Measurements from ENCODE around the gene PLCG1.

Gene PLCG1

DNA sequence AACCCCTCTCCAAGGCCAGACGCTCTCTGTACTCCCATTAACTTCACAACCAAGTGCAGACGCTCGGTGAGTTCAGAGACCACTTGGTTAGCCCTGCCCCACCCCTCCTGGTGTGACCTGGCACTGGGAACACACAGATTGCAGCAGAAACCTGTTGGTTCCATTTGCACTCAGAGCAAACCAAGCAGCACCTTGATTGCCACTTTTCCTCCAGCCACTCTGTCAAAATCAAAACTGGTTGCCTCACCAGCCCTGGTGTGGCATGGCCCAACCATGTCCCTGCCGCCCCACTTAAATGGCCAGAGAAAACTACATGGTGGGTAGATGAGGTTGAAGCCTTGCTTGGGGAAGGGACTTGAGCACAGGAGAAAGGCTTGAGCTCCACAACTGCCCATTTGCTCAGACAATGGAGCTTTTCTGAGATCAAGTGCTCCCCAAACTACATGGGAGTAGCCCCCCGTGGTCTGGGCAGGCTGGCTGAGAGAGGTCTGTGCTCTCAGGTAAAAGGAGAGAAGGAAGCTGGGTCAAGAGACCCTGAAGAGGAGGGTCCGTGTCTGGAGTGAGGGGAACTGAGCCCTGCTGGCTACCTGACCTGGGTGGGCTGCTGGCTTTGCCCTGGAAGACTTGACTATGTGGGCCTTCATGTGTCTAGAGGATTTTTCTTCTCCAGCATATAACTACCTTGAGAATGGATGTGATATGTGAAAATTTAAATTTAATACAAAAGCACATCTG is 43.4 kb downstream of the PLCG1 start:
- DNase-seq (ENCODE audit: low spot score), result no peak

DNA sequence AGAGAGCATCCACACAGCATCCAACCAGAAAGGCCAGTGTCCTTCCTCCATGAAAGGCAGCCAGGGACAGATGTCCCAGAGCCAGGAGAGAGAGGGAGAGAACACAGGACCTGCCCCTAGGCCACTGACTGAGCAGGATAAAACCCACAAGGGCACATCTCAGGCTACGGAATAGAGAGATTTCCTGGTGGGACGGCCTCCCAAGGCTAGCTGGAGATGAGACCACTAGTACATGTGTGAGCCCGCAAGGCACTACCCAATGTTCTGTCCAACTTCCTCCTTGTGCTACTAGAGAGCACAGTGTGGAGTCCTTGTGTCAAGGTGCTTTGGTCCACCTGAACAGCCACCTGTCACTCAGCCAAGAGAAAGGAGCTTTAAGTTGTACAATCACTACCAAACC is 44.2 kb downstream of the PLCG1 start:
- no peak for DNase-seq (ENCODE audit: low spot score)

DNA sequence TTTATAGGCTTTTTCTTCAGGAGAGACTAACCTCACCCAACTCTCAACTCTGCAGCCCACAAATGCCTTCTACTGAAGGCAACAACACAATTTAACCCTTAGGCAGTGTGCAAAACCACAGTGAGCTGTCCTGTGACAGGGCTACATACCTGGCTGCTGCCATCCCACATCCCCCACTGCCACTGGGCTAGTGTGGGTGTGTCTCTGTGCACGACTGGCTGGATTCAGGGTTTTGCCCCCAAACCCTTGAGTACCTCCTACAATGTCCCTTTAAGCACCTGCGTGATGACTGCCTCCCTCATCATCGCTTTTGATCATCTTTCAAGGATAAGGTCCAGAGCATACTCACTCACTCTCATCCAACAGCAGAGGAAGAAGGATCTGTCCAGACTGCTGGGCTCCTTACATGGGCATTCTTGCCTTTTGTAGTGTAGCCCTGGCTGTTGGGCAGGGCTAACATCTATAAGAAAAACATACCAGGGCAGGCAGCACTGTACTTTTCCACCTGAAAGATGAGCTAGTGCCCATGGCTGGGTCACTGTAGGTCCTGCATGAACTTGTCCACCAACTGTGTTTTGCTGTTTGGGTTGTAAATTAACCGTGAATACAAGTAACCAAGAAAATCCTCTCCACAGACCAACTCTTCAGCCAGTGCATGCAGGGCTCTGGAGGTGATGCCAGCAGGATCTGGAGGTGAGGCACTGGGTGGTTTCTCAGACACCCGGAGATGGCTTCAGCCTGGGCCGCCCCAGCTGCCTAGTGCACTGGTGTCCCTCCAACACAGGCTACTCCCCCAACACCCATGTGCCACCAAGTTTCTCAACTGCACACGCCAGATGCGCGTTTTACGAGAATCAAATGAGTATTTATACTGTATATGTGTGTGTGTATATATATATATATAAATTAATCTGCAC is 45.2 kb downstream of the PLCG1 start:
- no peak for DNase-seq (ENCODE audit: low spot score)

DNA sequence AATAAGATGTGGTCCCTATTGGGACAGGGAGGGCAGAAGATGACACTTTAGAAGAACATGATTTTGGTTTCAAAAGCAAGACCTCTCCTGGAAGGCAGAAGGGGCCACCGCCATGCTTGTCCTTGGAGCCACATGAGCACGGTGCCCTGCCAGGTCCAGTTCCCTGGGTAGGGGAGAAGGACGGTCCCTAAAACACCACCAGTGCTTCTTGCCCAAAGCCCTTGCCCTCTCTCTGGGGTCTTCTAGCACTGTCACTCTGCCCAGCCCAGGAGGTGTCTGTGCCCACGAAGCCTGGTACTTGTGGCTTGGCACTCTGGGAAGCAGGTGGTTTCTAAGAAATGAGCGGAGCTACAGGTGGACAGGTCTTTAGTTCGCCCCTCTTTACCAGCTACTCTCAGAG is 46.0 kb downstream of the PLCG1 start:
- no peak for DNase-seq (ENCODE audit: low spot score)

DNA sequence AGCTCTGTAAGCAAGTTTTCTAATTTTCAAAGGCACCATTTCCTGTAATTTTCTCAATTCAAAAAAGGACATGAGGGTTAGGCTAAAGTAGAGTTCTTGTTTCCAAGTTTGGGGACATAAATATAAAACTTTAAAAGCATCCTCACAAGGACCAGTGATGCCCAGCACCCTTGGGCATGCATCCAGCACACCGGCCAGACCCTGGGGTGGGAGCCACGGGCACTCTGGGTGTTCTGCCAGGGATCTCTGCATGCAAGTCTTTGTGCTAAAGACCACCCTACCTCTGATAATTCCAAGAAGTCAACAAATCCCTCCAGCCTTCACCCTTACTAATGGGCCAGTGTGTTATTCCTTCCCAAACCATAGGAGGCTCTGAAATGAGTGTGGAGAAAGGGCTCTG is 46.5 kb downstream of the PLCG1 start:
- DNase-seq (ENCODE audit: low spot score), result no peak

DNA sequence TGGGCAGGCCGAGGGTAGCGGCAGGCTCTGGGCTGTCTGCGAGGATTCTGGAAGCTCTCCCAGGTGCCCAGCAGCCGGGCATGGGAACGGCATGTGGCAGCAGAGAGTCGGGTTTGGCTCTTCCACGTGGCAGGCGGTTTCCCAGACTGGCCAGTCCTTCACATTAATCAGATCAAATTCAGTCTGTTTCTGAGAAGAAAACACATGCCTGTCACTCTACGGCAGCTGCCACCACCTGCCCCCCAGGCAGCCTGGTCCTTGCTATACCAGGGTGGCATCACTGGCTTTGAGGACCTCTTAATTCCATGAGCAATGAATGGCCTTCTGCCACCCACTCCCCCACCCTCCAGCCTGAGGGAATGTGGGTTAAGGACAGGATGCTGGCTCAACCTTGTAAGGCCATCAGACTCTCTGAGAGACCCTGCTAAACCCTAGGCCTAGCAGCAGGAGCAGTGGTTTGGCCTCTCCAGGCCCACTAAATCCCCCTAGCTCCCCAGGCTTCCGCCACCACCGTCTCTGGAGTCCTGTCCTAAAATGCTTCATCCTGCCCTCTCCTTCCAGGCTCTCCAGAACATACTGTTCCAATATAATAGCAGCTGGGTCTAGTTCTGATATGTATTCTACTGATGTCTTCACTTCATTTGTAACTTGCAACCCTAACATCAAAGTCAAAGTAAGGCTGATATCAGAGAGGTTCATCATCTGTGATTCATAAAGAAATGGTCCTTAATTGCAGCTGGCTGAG is 47.8 kb downstream of the PLCG1 start:
- no peak for DNase-seq (ENCODE audit: low spot score)

DNA sequence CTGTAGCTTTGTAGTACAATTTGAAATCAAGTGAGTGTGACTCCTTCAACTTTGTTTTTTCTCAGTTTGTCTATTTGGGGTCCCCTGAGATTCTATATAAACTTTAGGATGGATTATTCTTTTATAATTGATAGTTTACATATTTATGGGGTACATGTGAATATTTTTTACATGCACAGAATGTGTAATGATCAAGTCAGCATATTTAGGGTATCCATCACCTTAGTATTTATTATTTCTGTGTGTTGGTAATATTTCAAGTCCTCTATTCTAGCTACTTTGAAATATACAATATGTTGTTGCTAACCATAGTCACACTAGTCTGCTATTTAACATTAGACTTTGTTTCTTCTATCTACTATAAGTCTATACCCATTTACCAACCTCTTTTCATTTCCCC is 50.3 kb downstream of the PLCG1 start:
- no peak for DNase-seq (ENCODE audit: low spot score)

DNA sequence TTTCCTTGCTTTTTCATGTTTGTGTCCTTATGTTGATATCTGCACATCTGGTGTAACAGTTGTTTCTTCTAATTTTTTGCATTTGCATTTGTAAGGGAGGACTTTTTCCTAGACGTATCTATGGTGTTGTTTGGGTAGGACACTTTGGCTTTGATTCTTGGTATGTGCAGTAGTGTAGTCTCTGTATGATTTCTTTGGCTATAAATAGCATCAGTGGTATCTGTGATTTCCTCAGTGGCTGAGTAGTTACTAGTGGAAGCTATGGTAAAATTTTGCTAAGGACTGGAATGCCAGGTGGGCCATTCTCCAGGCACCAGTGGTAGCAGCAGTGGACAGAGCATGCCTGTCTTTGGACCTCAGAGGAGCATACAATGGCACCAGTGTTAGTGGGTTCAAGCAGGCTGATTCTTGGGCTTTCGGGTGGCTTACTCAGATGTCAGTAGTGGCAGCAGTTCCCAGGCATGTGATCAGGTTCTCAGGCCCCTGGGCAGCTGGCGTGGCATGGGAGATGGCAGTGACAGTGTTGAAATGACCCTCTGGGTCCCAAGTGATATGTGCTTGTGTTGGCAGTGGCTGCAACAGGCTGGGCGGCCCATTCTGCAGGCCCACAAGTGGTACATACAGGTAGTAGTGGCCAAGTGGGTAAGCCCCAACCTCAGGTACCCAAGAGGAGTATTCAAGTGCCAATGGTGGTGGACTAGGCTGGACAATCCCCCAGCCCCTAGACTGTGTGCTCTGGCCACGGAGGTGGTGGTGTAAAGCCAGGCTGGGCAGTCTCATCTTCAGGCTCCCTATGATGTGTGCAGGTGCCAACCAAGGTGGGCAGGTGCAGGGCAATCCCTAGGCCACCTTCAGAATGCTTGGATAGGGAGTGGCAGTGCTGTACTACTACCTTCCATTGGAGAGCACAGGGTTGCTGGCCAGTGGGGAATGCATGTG is 54.5 kb downstream of the PLCG1 start:
- no peak for DNase-seq (ENCODE audit: low spot score)

DNA sequence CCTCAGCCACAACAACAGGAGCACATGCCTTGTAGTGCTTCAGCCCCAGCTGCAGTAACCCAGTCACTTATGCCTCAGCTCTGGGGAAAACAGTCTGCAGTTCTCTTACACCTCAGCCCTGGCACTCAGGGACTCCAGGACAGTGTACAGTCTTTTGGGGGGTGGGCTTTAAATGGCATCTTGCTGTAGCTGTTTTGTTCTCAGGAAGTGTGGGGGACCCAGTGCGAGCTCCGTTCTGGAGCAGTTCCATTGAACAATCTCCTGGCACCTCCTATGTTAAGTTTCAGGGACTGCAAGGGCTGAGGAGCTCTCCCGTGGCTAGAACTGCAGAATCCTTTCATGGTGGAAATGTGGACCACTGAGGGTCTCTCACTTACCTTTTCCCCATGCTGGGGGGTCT is 55.2 kb downstream of the PLCG1 start:
- DNase-seq (ENCODE audit: low spot score), result no peak

DNA sequence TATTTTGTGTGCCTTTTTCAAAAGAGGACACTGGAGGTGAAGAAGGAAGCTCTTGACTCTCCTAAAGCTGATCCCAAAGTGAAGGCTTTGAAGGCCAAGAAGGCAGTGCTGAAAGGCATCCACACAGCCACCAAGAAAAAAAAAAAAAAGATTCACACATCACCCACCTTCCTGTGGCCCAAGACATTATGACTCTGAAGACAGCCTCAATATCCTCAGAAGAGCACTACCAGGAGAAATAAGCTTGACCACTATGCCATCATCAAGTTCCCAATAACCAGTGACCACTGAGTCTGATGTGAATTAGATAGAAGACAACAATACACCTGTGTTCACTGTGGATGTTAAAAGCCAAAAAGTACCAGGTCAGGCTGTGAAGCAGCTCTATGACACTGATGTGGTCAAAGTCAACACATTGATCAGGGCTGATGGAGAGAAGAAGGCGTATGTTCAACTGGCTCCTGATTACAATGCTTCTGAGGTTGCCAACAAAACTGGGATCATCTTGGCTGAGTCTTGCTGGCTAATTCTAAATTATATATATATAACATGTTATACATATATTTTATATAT is 59.4 kb downstream of the PLCG1 start:
- no peak for DNase-seq (ENCODE audit: low spot score)

DNA sequence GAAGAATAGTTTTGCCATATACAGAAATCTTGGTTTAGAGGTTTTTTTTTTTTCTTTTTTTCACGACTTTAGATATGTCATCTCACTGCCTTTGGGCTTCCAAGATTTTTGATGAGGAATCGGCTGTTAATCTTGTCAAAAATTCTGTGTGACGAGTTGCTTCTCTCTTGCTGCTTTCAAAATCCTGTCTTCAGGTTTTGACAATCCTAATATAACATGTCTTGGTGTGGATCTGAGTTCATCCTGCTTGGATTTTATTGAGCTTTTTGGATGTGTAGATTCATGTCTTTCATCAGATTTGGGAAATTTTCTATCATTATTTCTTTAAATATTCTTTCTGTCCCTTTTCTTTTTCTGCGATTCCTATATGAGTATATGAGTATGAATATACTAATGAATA is 61.1 kb downstream of the PLCG1 start:
- DNase-seq (ENCODE audit: low spot score), result no peak

DNA sequence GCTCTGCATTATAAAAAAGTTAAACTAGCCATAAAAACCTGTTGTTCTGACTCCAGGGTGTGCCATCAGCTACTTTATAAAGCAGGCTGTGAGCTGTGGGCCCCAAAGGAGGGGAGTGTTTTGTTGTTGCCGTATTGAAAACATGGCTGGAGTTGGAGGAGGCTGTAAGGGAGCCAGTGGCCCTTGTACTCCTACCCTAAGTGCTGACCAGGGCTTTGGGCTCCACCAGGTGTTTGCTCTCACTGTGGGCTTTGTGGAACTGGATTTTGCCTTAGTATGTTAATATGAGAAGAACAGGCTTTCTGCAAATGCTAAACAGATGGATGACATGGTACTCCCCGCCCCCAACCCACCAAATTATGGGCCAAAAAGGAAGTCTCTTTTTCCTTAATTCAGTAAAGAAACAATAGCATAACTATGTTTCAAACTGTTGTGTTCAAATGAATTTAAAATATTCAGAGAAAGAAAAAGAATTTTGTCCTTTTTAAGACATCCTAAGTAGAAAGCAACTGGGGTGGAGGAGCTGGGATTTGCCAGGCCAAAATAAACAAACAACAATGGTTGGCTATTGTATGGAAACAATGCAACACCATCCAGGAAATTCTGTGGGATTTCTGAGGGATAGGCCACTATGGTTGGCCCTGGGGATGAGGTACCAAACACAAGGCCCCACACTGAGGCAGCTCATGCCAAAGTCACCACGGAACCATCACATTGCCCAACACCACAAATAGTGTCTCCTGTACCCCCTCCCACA is 63.3 kb downstream of the PLCG1 start:
- no peak for DNase-seq (ENCODE audit: low spot score)

DNA sequence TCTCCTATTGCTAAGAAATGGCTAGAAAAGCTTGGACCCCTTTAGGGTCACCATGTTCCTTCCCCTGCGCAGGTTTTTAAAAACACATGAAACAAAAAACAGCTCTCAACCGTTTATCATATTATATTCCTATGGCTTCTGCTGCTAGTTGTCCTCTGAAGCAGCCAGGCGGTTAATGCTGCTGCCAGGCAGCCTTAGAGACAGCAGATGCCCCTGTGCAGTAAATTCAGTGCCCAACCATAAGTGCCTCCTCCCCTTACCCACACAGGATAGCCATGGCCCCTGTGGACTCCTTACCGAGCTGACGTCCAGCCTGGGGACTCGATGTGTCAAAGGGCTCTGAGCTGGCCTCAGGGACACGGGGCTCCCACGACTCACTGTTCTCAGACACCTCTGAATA is 64.4 kb downstream of the PLCG1 start:
- no peak for DNase-seq (ENCODE audit: low spot score)

DNA sequence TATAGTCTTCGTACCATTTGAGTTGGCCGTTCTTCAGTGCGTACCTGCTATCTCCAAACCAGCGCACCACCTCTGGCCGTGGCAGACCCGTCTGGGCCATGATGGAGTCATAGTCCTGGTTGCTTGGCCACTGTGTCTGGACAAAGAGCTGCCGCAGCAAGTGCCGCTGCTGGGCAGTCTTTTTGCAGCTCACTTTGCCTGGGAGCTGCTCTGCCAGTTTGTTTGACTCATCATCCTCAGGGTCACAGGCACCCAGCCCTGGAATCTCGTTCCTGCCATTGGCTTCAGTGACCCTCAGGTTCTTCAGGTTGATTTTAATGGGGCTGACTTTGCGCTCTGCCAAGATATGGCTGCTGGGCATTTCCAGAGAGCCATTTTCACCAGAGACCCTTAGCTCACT is 65.1 kb downstream of the PLCG1 start:
- DNase-seq (ENCODE audit: low spot score), result no peak

DNA sequence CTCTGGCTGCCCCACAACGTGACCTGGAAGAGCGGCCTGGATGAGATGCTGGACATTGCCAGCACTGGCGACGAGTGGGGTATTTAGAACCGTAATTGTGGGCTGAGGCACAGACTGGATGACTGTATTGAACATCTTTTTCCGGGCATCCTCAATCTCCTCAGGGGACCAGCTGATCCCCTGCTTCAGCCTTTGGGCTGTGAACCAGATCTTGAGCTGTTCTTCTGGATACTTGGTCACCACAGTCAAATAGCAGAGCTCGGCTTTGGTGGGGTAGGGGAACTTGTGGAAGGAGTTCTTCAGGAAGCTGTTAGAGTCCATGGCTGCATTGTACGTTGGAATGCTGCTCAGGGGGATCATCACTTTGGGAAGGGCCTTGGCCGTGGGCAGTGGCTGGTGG is 66.3 kb downstream of the PLCG1 start:
- no peak for DNase-seq (ENCODE audit: low spot score)

DNA sequence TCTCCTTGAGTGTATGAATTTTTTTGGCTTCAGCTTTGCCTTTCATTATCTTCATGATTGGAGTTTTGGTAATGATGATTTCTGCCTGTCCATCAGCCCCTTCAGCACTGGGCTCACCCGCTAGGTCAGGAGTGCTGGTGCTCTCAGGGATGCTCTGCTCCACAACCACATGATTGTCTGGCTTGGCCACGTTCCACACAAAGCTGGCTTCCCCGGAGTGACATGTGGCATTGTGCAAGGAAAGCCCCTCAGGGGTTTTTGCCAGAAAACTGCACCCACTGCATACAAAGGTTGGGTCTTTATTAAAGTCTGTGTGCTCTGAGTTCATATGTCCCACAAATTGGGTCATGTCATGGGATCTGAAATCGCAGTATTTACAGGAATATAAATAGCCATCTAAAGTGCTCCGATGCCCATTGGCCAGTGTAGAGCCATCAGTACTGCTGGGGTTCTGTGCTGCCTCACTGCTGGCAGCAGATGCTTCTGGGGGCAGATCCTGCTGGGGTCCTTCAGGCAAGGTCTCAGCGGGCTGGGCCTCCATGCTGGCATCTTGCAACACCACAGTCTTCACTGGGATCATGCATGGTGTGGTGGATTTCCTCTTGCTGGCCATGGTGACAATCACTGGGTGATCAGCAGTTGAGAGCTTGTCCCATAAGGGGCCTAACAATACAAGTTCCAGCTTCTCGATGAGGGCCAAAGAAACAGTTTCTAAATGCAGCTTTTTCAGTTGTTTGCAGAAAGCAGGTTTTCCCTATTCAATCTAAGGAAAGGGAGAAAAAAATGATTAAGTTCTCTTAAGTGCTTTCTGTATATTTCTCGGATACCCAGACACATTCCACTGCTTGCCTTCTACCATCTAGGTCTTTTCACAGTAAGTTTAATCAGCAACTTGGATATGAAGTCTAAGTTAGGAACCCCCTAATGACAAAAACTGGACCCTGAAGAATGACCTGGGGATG is 67.2 kb downstream of the PLCG1 start:
- DNase-seq (ENCODE audit: low spot score), result no peak

DNA sequence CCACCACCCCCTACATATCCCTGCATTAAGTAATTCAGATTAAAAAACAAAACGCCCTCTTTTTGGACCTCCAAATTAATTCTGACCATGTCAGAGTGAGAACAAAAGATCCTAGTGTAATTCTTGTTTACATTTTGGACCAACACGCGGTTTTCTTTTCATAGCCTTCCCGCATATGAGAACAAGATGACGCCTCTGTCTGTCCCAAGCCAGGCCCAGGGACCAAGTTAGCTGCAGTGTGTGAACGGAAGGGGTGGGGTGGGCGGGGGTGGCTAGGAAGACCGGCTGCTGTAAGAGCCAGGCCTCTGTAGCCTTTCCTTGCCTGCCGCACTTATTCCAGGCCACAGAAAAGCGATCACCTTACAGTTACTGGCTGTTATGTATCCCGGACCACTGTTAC is 68.0 kb downstream of the PLCG1 start:
- DNase-seq (ENCODE audit: low spot score), result no peak

DNA sequence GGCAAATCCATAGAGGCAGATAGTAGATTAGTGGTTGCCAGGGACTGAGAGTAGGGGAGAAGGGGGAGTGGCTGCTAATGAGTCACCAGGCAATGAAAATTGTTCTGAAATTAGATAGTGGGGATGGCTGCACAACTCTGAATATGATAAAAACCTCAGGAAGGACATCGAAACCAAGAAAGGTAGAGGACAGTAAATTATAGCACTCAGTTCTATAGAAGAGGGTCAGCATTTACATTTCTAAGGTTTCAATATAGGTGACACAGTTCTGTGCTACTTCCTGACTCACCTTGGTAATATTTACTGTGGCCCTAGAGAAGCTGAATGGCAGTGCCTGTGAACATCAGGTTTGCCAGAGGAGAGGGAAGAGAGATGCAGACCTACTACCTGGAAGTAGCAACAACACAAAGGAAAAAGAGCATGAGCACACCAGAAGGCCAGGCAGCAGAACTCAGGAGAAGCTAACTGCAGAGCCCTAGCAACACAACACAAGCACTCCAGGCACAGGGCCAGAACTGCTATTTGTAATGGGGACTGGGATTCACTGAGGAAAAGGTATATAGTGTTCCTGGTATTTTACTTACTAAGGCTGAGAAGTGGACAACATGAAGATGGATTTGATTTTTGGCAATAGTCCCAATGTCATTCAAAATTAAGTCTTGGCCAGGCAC is 75.9 kb downstream of the PLCG1 start:
- peak; percentile 24 for DNase-seq (ENCODE audit: low spot score)

DNA sequence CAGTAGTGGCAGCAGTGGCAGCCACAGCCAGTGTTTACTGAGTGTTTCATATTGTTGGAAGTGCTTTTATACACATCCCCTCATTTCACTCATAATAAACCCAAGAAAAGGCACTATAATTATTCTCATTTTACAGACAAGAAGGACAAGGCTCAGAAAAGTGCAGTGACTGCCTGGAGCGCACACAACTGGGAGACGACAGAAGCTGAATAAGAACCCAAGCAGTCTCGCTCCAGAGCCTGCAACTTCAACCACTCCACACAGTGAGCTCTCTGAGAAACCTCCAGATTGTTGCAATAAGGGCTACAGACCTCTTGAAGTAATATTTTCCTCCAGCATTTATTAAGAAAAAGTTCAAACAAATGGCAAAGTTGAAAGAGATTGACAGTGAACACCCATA is 76.9 kb downstream of the PLCG1 start:
- no peak for DNase-seq (ENCODE audit: low spot score)

Measured in RKO (cell line).